Heart right ventricle (tissue), 16 donors: ENCODE data around the gene INSRR. TPM values are rescaled to one million over a fixed set of nuclear protein-coding genes. Genes with fewer than 3 reads are reported as not detected.

ENCODE experiments used
- ATAC-seq, 8 donors: fragments of 200-7000 bp; cut with Tn5 transposase; one replicate each; pipeline ENCODE4 v1.9.1; 2020; ENCODE audit warnings: mild to moderate bottlenecking in 8 of 8, moderate library complexity in 8 of 8, moderate number of reproducible peaks in 1 of 8
- DNase-seq, 2 donors: peaks; one replicate each; pipeline ENCODE4 v3.0.0-alpha.2; 2020
- H3K27ac ChIP-seq, 10 donors: fragments of 200-600 bp; sonication (generic) in 2 of 10; one replicate each; pipeline versions ENCODE4 v1.5.0 to v1.8.0; 2020 to 2022; ENCODE audit warnings: mild to moderate bottlenecking in 3 of 10
- H3K27me3 ChIP-seq, 7 donors: fragments of 200-600 bp; one replicate each; pipeline ENCODE4 v1.8.0; 2021 to 2022; ENCODE audit warnings: mild to moderate bottlenecking in 2 of 7
- H3K36me3 ChIP-seq, 9 donors: fragments of 200-600 bp; sonication (generic) in 1 of 9; one replicate each; pipeline versions ENCODE4 v1.5.0 to v1.8.0; 2020 to 2022; ENCODE audit warnings: mild to moderate bottlenecking in 2 of 9
- H3K4me1 ChIP-seq, 9 donors: fragments of 200-600 bp; sonication (generic) in 1 of 9; one replicate each; pipeline versions ENCODE4 v1.5.0 to v1.8.0; 2020 to 2022; ENCODE audit warnings: mild to moderate bottlenecking in 4 of 9
- H3K4me3 ChIP-seq, 10 donors: fragments of 200-600 bp; sonication (generic) in 2 of 10; one replicate each; pipeline versions ENCODE4 v1.5.0 to v1.8.0; 2020 to 2022; ENCODE audit warnings: mild to moderate bottlenecking in 7 of 10, moderate library complexity in 2 of 10
- H3K9me3 ChIP-seq, 11 donors: fragments of 200-600 bp in 10 of 11; sonication (generic) in 2 of 11; one replicate each; pipeline versions ENCODE4 v1.5.0 to v1.8.0; 2013 to 2022; ENCODE audit warnings: mild to moderate bottlenecking in 2 of 11, control low read depth in 1 of 11, moderate library complexity in 1 of 11
- WGBS, 2 donors: extraction: QIAGEN DNeasy Blood & Tissue Kit; methylation state at CpG; one replicate each; pipeline ENCODE4 v1.1.7; 2013; ENCODE audit warnings: inconsistent platforms in 1 of 2; 5-methylcytosine and 5-hydroxymethylcytosine counted together
- intact Hi-C, 10 donors: fragments of 100-400 bp; cut with DNase I; formaldehyde crosslinking; loops; one replicate each; pipeline versions ENCODE4 v1.11.1 to v1.14.2; 2022
- polyA plus RNA-seq, 2 donors: library from polyadenylated mRNA; stranded (reverse); fragments of 200-250 nt; gene quantifications; one replicate each; pipeline ENCODE4 v1.2.3, GENCODE V29; 2013
- total RNA-seq, 10 donors: library from RNA; stranded (reverse); fragmentation: NEBNext Ultra II Directional in 3 of 10; extraction: Animal tissue kit (Norgen Biotek cat#: 25700) in 3 of 10; gene quantifications; one replicate each; pipeline versions ENCODE4 v1.2.1 to v1.2.4, GENCODE V29; 2021 to 2023
- TF ChIP-seq, protein P1 (sequence below), 9 donors: fragments of 200-600 bp; sonication (generic) in 2 of 9; IDR thresholded peaks; one replicate each; pipeline versions ENCODE4 v1.5.0 to v1.8.0; 2021 to 2022; ENCODE audit warnings: antibody characterized with exemption in 9 of 9, mild to moderate bottlenecking in 5 of 9, moderate library complexity in 1 of 9
- donor health status: Arrhythmogenic right ventricular cardiomyopathy.
- donor health status: ischemic (EF 13 %, LVEDD 7.1; RV severe dilation, severe dysfunction).
- donor health status: healthy with polysubstance abuse.
- donor health status: DM: no; HTN: yes; CAD: no.
- donor health status: DM: no; HTN: no; CAD: no.
- donor health status: ischemic (EF 25% LVEDD 6.9; RV normal size, moderate dysfunction).
- donor health status: ischemic (EF 25% LVEDD 5.7; RV mildly dilated, moderate dysfunction).
- donor health status: healthy.
- donor health status: DM: yes; HTN: yes; CAD: no.
- donor health status: Ischemic cardiomyopathy.
- donor health status: ischemic (EF 35%, LVEDD 5.7; RV mildly dilated, moderate dysfunction).
- donor health status: nonischemic (EF 11% LVEDD 7.7; RV severe dilation, severe dysfunction).
- donor health status: DM: yes; HTN: yes; CAD: no.
- donor health status: PGD.
- donor health status: ischemic (EF 29% LVEDD 5.4; RV normal size, mild dysfunction).
- donor health status: nonischemic (EF 23%, LVEDD 6.1; RV moderate dilation, normal function).

INSRR gene
- total and polyA plus RNA-seq, 12 donors: 0.01 to 0.80 (median 0.07) TPM

DNA sequence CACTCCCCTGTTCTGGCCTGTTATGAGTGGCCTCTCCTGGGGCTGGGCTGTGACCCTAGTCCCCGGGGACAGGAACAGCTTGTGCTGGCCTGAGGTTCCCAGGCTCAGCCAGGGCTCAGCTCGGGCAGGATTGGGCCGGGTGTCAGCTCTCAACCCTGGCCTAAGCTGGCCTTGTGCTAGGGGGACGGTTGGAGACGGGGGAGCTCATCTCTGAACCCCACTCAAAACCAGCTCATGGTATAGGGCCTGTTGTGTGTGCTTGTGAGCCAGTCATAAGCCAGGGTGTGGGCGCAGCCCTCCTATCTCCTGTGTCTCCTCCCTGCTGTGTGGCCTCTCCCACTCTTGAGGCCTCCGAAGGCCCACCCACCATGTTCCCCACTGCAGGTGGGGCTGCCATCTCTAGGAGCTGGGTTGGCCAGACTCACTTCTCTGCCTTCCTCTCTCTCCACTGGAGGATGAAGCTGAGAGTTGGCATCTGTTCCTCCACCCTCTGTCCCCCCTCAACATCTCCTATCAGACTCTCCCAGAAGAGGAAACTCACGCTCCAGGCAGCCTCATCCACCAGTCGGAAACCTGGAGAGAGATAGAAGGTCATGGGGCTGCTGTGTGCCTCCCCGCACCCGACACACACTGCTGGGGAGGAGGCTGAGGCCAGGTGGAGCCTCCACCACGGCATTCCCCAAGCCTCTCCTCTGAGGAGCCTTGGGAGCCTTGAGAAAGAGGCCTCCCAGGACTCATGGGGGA lies 36.0 kb upstream of the INSRR start:
- H3K4me3 ChIP-seq: peak overlapping the region in 9 of 10 donors; percentile 62 to 82 (median 71)
- H3K27ac ChIP-seq: peak overlapping the region; percentile 89 to 98 (median 96)
- intact Hi-C loops: loop anchor here in 4 of 10 donors (5.0 to 10.0 kb wide), 5 partner anchors 32 to 393 kb away; partner anchors contain the start of genes ISG20L2 (in 2 of the 4), METTL25B (in 2 of the 4) and MEF2D (in 1 of the 4)
- DNase-seq (peak; percentile 69 to 71), ATAC-seq (peak; percentile 7 to 65 (median 31))
- peaks cover 25 to 80% (median 70%) of the 10 kb centered on the region in 9 donors for H3K4me1 ChIP-seq
- peaks cover 0 to 43% (median 9%) of the 10 kb centered on the region in 7 donors for H3K27me3 ChIP-seq
- no peaks in the 10 kb centered on the region for H3K9me3 ChIP-seq
- TF ChIP-seq, protein P1, sequence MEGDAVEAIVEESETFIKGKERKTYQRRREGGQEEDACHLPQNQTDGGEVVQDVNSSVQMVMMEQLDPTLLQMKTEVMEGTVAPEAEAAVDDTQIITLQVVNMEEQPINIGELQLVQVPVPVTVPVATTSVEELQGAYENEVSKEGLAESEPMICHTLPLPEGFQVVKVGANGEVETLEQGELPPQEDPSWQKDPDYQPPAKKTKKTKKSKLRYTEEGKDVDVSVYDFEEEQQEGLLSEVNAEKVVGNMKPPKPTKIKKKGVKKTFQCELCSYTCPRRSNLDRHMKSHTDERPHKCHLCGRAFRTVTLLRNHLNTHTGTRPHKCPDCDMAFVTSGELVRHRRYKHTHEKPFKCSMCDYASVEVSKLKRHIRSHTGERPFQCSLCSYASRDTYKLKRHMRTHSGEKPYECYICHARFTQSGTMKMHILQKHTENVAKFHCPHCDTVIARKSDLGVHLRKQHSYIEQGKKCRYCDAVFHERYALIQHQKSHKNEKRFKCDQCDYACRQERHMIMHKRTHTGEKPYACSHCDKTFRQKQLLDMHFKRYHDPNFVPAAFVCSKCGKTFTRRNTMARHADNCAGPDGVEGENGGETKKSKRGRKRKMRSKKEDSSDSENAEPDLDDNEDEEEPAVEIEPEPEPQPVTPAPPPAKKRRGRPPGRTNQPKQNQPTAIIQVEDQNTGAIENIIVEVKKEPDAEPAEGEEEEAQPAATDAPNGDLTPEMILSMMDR (IDR thresholded peaks at IDR 0.05): no peak
- H3K36me3 ChIP-seq: no peaks in the 10 kb centered on the region
- 37 to 66% methylated on average over 12 of the region's 12 CpGs for WGBS, 2 donors

DNA sequence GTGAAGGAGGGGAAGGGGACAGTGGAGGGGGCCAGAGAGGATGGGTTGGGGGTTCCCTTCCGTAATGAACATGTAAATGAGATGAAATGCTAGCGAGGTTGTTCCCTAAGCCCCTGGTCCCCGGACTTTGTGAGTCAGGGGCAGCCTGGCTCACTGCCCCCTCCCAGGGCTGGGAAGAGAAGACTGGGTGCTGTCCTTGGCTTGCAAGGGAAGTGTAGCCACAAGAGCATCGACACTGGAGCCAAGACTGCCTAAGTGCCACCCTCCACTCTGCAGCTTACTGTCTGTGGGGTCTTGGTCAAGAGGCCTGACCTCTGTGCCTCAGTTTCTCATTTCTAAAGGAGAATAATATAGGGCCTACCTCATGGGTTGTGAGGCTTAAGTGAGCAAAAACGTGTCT lies 35.1 kb upstream of the INSRR start:
- TF ChIP-seq, protein P1 (IDR thresholded peaks at IDR 0.05): no peak
- peaks cover 20 to 71% (median 61%) of the 10 kb centered on the region in 9 donors for H3K4me1 ChIP-seq
- WGBS, 2 donors: 26% methylated on average over 5 of the region's 5 CpGs

DNA sequence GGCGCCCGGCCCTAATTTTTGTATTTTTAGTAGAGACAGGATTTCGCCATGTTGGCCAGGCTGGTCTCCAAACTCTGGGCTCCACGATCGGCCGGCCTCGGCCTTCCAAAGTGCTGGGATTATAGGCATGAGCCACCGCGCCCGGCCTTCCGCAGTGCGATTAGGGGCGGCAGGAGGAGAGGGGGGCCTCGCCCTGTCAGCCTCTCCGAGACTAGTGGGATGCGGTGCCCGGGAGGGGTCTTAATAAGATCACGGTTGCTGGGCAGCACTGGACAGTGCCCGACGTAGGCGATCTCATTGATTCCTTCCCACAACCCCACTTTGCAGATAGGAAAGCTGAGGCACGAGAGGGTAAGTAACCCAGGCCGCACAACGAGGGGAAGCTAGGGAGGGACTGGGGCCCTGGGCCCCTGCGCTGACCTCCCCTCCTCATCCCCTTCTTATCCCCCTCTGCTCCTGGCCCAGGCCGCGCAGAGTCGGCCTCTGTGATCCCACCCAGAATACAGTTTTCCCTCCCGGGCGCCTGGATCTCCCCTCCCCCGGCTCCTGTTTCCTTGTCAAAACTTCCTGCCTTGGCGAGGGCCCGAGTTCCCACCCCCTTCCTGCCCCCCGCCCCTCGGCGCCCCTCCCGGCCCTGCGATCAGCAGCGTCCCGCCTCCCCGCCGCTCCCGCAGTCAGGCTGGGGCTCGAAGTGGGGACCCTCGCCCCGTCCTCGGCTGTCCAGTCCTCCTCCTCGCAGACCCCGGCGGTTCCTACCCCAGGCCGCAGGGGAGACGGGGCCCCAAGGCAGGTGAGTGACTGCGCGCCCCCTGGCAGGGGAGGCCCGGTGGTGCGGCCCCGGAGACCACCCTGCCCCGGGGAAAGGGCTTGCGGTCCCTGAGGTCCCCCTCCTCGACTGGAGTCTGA lies 34.4 kb upstream of the INSRR start, which contains the start of gene PEAR1:
Gene PEAR1 (plus strand): TSS at position 671 of the 906 bp plus-strand sequence. CDS start 10,209 bp downstream, outside the sequence.
- Histone ChIP-seq H3K36me3 (no peaks in the 10 kb centered on the region), H3K27me3 (peaks cover 0 to 43% (median 9%) of the 10 kb centered on the region in 7 donors), H3K4me3 (peak within 1 kb of the TSS; percentile 57 to 82 (median 68)), H3K4me1 (peaks cover 16 to 64% (median 54%) of the 10 kb centered on the region in 9 donors), H3K27ac (peak within 1 kb of the TSS; percentile 89 to 98 (median 96)), H3K9me3 (no peaks in the 10 kb centered on the region)
- peak; percentile 79 to 88 for DNase-seq
- 11% methylated on average over 58 to 60 of the region's 60 CpGs for WGBS, 2 donors
- intact Hi-C loops: loop anchor here in 6 of 10 donors (2.0 to 10.0 kb wide), 7 partner anchors 26 to 391 kb away; partner anchors contain the start of genes ISG20L2 (in 2 of the 6), METTL25B (in 2 of the 6), LRRC71 (in 1 of the 6) and MEF2D (in 1 of the 6)
- TF ChIP-seq, protein P1 (IDR thresholded peaks at IDR 0.05): no peak
- peak; percentile 16 to 77 (median 62) for ATAC-seq

More for the DNA sequence above, 35.1 kb upstream of the INSRR start:
- H3K4me3 ChIP-seq: peak overlapping the region; percentile 57 to 82 (median 68)
- peaks cover 0 to 43% (median 9%) of the 10 kb centered on the region in 7 donors for H3K27me3 ChIP-seq
- DNase-seq (no peak), ATAC-seq (no peak)
- H3K9me3 ChIP-seq: no peaks in the 10 kb centered on the region
- no peaks in the 10 kb centered on the region for H3K36me3 ChIP-seq
- intact Hi-C loops: loop anchor here in 4 of 10 donors (5.0 to 10.0 kb wide), 5 partner anchors 33 to 392 kb away; partner anchors contain the start of genes ISG20L2 (in 2 of the 4), METTL25B (in 2 of the 4) and MEF2D (in 1 of the 4)
- H3K27ac ChIP-seq: peak overlapping the region; percentile 89 to 98 (median 96)
